Tibial artery (tissue), 4 donors: Measurements from ENCODE around the gene PTPRN2.
"Not testable (repeated sequence)": the region's sequence is repeated elsewhere in the genome, so short reads cannot be mapped to it uniquely, and the experiment has no call there.

Source experiments
- DNase-seq, 2 donors: peaks; one replicate each; pipeline ENCODE4 v3.0.0-alpha.2; 2019
- H3K27ac ChIP-seq, 2 donors: fragments of 200-600 bp; sonication (generic) in 1 of 2; 1 replicate in 1 of 2; 2 replicates in 1 of 2; pipeline ENCODE4 v1.5.1; 2018 to 2019; ENCODE audit warnings: mild to moderate bottlenecking in 1 of 2
- H3K27me3 ChIP-seq, 2 donors: fragments of 200-600 bp; sonication (generic) in 1 of 2; one replicate each; pipeline versions ENCODE4 v1.5.1 to v1.6.0; 2016 to 2019
- H3K36me3 ChIP-seq, 3 donors: fragments of 200-600 bp; sonication (generic) in 2 of 3; one replicate each; pipeline ENCODE4 v1.5.1; 2016 to 2019; ENCODE audit warnings: mild to moderate bottlenecking in 2 of 3
- H3K4me1 ChIP-seq, 4 donors: fragments of 200-600 bp; sonication (generic) in 2 of 4; 1 replicate in 3 of 4; 2 replicates in 1 of 4; pipeline ENCODE4 v1.5.1; 2016 to 2019
- H3K4me3 ChIP-seq, 2 donors: fragments of 200-600 bp; sonication (generic) in 1 of 2; 1 replicate in 1 of 2; 2 replicates in 1 of 2; pipeline ENCODE4 v1.5.1; 2018 to 2019; ENCODE audit warnings: mild to moderate bottlenecking in 2 of 2
- H3K9me3 ChIP-seq, 3 donors: fragments of 200-600 bp; sonication (generic) in 1 of 3; one replicate each; pipeline ENCODE4 v1.5.1; 2016 to 2019
- intact Hi-C: fragments of 100-400 bp; cut with DNase I; formaldehyde crosslinking; loops from one replicate; pipeline ENCODE4 v1.15.0; 2023; ENCODE audit warnings: low total_unique reads
- TF ChIP-seq, protein P1 (sequence below), 2 experiments: fragments of 200-600 bp in 1 of 2; fragments of 450-650 bp in 1 of 2; IDR thresholded peaks; one replicate each; pipeline ENCODE4 v1.5.1; 2017 to 2019; ENCODE audit warnings: antibody characterized with exemption in 2 of 2, mild to moderate bottlenecking in 1 of 2, moderate library complexity in 1 of 2

The PTPRN2 gene

DNA sequence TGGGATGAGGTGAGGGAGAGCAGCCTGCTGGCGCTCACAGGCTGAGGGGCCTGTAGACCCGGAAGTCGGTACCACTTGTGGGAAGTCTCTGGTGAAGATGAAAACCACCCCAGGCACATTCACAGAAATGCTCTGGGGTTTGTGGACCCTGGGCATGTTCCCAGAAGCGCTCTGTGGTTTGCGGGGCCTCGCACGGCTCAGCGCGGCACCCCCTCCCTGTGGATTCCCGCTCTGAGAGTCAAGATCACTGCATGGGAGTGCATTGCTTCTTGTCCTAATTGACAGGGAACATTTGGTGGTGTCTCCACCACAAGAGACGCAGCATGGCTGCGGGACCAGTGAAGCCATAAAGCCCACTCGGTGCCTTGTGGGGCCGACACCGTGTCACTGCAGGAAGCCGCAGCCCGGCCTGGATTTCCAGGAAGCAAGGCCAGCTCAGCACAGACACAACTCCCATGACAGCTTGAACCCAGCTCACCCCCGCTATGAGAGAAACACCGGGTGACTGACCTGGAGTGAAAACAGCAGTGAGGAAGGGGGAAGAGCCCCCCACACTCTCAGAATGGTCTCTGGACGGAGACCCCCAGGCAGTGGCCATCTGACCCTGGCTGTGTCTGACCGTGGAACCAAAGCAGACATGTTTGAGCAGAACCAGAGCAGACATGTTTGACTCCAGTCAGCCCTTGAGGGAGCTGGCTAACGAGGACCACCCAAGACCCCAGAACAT lies 157.2 kb downstream of the PTPRN2 start:
- Histone ChIP-seq H3K36me3 (no peaks in the 10 kb centered on the region), H3K27ac (no peak overlapping the region), H3K4me1 (peaks cover 0 to 17% (median 12%) of the 10 kb centered on the region in 4 donors), H3K4me3 (no peak overlapping the region), H3K9me3 (no peaks in the 10 kb centered on the region), H3K27me3 (no peaks in the 10 kb centered on the region)
- TF ChIP-seq, protein P1, sequence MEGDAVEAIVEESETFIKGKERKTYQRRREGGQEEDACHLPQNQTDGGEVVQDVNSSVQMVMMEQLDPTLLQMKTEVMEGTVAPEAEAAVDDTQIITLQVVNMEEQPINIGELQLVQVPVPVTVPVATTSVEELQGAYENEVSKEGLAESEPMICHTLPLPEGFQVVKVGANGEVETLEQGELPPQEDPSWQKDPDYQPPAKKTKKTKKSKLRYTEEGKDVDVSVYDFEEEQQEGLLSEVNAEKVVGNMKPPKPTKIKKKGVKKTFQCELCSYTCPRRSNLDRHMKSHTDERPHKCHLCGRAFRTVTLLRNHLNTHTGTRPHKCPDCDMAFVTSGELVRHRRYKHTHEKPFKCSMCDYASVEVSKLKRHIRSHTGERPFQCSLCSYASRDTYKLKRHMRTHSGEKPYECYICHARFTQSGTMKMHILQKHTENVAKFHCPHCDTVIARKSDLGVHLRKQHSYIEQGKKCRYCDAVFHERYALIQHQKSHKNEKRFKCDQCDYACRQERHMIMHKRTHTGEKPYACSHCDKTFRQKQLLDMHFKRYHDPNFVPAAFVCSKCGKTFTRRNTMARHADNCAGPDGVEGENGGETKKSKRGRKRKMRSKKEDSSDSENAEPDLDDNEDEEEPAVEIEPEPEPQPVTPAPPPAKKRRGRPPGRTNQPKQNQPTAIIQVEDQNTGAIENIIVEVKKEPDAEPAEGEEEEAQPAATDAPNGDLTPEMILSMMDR (IDR thresholded peaks at IDR 0.05), result no peak
- DNase-seq, result peak in 1 of 2 donors; percentile 24
- intact Hi-C loops, result no loop called here

DNA sequence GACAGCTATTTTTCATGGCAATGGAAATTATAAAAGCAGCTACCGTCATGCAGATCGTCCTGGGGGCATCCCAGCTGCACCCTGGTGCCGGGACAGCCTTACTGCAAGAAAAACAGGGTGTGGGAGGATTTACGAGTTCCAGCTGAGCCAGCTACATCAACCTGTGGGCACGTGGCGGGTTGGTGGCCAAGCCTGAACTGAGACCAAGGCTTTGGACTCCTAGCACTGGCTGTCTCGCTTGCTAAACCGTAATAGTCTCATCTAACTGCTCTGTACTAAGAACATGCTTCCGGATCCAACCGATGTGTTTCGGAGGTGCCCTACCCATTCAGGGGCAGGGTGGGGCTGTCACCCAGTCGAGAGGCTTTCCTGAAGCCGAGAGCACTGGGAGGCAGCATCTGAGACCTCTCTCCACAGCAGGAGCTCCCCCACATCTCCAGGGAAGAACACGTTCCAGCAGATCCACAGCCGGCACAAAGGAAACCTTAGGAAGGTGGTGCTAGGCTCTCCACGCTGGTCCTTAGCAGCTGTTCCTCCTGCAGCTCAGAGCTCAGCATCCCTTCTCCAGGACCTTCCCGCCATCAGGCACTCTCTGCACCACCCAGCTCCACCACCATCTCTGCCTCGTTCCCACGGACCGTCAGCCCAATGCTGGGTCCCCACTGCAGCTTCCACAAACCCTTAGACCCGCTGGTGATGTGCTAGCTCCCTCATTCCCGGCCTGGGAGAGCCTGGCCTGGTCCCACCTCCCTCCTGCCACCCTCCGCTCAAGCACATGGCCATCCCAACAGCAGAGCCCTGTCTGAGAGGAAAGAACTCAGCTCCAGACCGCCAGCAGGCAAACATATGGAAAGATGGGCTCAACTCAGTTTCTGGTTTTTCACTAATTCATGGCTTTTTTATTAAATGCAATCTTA lies 158.5 kb downstream of the PTPRN2 start:
- H3K27ac ChIP-seq, result no peak overlapping the region
- H3K4me3 ChIP-seq, result no peak overlapping the region
- intact Hi-C loops, result no loop called here
- no peaks in the 10 kb centered on the region for H3K36me3 ChIP-seq
- peak in 1 of 2 donors; percentile 40 for DNase-seq
- H3K9me3 ChIP-seq, result no peaks in the 10 kb centered on the region
- no peaks in the 10 kb centered on the region for H3K27me3 ChIP-seq
- TF ChIP-seq, protein P1 (IDR thresholded peaks at IDR 0.05), result no peak
- peaks cover 0 to 17% (median 12%) of the 10 kb centered on the region in 4 donors for H3K4me1 ChIP-seq

DNA sequence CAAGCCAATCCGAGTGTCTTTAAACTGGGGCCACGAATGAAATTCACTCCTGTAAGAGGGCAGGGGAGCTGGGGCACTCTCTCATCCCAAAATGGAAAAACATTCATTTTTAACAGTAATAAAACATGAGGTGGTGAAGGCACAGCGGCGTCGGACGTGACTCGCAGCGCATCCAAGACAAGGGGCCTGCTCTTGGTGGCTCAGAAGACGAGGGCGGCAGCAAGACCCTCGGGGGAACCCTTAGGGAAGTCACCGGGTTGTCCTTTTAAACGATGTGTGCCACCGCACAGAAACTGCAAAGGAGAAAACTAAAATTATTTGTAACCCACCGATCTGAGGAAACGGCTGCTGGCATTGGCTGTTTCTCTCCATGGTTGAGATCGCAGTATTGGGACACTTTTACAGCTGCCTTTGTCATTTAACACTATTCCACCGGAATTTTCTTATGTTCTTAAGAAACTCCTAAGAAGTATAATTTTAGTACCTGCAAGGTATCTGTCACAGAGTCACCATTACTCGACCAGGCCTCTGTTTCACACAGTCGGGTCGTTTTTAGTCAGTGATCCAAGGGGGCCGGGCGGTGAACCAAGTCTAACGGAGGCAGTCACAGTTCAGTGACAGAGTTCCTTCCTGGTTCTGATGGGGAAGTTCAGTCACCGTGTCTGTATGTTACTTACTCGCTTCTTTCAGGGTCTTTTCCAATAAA lies 159.3 kb downstream of the PTPRN2 start:
- DNase-seq, result peak in 1 of 2 donors; percentile 33
- Histone ChIP-seq H3K4me1 (peaks cover 0 to 16% (median 11%) of the 10 kb centered on the region in 4 donors), H3K27me3 (no peaks in the 10 kb centered on the region), H3K36me3 (no peaks in the 10 kb centered on the region), H3K9me3 (no peaks in the 10 kb centered on the region), H3K27ac (no peak overlapping the region), H3K4me3 (no peak overlapping the region)
- TF ChIP-seq, protein P1 (IDR thresholded peaks at IDR 0.05), result no peak
- intact Hi-C loops, result no loop called here

DNA sequence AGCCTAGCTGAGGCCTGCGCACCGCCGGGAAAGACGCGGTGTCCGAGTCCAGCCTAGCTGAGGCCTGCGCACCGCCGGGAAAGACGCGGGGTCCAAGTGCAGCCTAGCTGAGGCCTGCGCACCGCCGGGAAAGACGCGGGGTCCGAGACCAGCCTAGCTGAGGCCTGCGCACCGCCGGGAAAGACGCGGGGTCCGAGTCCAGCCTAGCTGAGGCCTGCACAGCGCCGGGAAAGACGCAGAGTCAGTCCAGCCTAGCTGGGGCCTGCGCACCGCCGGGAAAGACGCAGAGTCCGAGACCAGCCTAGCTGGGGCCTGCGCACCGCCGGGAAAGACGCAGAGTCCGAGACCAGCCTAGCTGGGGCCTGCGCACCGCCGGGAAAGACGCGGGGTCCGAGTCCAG lies 161.9 kb downstream of the PTPRN2 start:
- H3K4me3 ChIP-seq, H3K9me3 ChIP-seq, H3K27ac ChIP-seq, H3K27me3 ChIP-seq, H3K4me1 ChIP-seq, H3K36me3 ChIP-seq, intact Hi-C loops: not testable (repeated sequence)
- peak in 1 of 2 donors; percentile 20 for DNase-seq

DNA sequence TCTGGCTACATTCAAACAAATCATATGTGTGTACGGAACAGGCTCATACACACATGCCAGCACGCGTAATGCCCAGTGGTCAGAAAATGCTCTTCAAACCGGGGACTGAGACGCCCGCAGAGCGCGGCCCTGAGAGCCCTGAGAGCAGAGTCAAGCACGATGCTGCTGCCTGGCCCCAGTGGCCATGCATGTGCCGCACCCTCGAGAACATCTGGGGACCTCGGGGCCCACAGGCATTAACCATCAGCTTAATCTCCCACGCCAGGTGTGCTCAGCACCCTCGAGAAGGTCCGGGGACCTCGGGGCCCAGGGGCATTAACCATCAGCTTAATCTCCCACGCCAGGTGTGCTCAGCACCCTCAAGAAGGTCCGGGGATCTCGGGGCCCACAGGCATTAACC lies 163.1 kb downstream of the PTPRN2 start:
- Histone ChIP-seq H3K36me3 (no peaks in the 10 kb centered on the region), H3K27ac (no peak overlapping the region), H3K4me1 (no peaks in the 10 kb centered on the region), H3K27me3 (no peaks in the 10 kb centered on the region), H3K4me3 (no peak overlapping the region), H3K9me3 (no peaks in the 10 kb centered on the region)
- intact Hi-C loops, result no loop called here
- DNase-seq, result peak in 1 of 2 donors; percentile 47
- TF ChIP-seq, protein P1 (IDR thresholded peaks at IDR 0.05), result no peak
